GM12878 (cell line): Measurements from ENCODE around the gene MSL1. TPM values are rescaled to one million over a fixed set of nuclear protein-coding genes. Genes with fewer than 3 reads are reported as not detected.

ENCODE experiments used
- ATAC-seq: fragments of 200-7000 bp; cut with Tn5 transposase; 3 replicates; pipeline ENCODE4 v1.9.1; 2020; ENCODE audit warnings: mild to moderate bottlenecking, moderate library complexity
- BruUV-seq: library from RNA; stranded (reverse); fragments of 400-500 nt; replicated peaks from 2 replicates; lab custom pipeline; 2021; lab: Mats Ljungman, UMichigan
- CTCF ChIA-PET: fragments of 300-600 bp; sonication (Branson Sonifier 250); formaldehyde crosslinking; extraction: SDS; loops from one replicate; lab custom pipeline; 2021; ENCODE audit warnings: inconsistent platforms; lab: Yijun Ruan, JAX
- POLR2A ChIA-PET: fragments of 350-600 bp; formaldehyde crosslinking; extraction: SDS; loops from one replicate; lab custom pipeline; 2021; ENCODE audit warnings: inconsistent platforms; lab: Charles Lee
- RAD21 ChIA-PET: fragments of 300-600 bp; sonication (Branson Sonifier 250); formaldehyde crosslinking; loops from one replicate; lab custom pipeline; 2023; ENCODE audit warnings: antibody characterized with exemption; ENCODE audit not compliant: unreplicated experiment; lab: Charles Lee
- SMC1A ChIA-PET: fragments of 300-600 bp; sonication (Branson Sonifier 250); formaldehyde crosslinking; loops from one replicate; lab custom pipeline; 2023; ENCODE audit not compliant: unreplicated experiment, uncharacterized antibody; lab: Charles Lee
- DNase-seq: peaks from one replicate; pipeline ENCODE4 v3.0.0-alpha.2; 2011; ENCODE audit warnings: low read depth, low spot score
- FAIRE-seq: peaks from 3 replicates; lab custom pipeline; 2011; peaks lifted over from hg19 to GRCh38; lab: Jason Lieb, UNC
- H2AFZ ChIP-seq: 2 replicates; pipeline ENCODE4 v1.6.0; 2011; ENCODE audit warnings: low read depth, low read length, control low read depth; ENCODE audit not compliant: control insufficient read depth
- H3K27ac ChIP-seq: 2 replicates; pipeline ENCODE4 v1.5.1; 2011; ENCODE audit warnings: control low read depth; ENCODE audit not compliant: control insufficient read depth, insufficient read depth
- H3K27me3 ChIP-seq, 2 experiments: replicated peaks in 1 of 2; 2 replicates each; pipeline versions ENCODE4 v1.6.0 to v1.6.1; 2011; ENCODE audit warnings: low read length in 1 of 2; ENCODE audit not compliant: control insufficient read depth in 2 of 2, insufficient read depth in 2 of 2
- H3K36me3 ChIP-seq, 2 experiments: 2 replicates each; pipeline ENCODE4 v1.5.1; 2011; ENCODE audit warnings: low read length in 1 of 2; ENCODE audit not compliant: control insufficient read depth in 2 of 2, insufficient read depth in 2 of 2
- H3K4me1 ChIP-seq: 2 replicates; pipeline ENCODE4 v1.6.1; 2011; ENCODE audit warnings: mild to moderate bottlenecking, low read length, moderate library complexity, mixed read lengths; ENCODE audit not compliant: control insufficient read depth, insufficient read depth
- H3K4me2 ChIP-seq: 2 replicates; pipeline ENCODE4 v1.6.0; 2011; ENCODE audit warnings: control low read depth; ENCODE audit not compliant: control insufficient read depth, insufficient read depth
- H3K4me3 ChIP-seq: fragments of 200-600 bp; sonication (generic); 2 replicates; pipeline ENCODE4 v1.5.1; 2016
- H3K79me2 ChIP-seq: 2 replicates; pipeline ENCODE4 v1.6.0; 2011; ENCODE audit warnings: low read length; ENCODE audit not compliant: control insufficient read depth, insufficient read depth
- H3K9ac ChIP-seq: 2 replicates; pipeline ENCODE4 v1.8.0; 2011; ENCODE audit warnings: low read length, control low read depth, mixed read lengths; ENCODE audit not compliant: control insufficient read depth, insufficient read depth
- H3K9me3 ChIP-seq: replicated peaks from 3 replicates; pipeline ENCODE4 v1.5.1; 2011; ENCODE audit warnings: mild to moderate bottlenecking, low read length; ENCODE audit not compliant: control insufficient read depth, insufficient read depth
- H4K20me1 ChIP-seq: 2 replicates; pipeline ENCODE4 v1.6.0; 2011; ENCODE audit not compliant: control insufficient read depth, insufficient read depth
- ASH2L ChIP-seq: fragments of 300-600, 200-600 bp; sonication (generic); IDR thresholded peaks from 2 replicates; pipeline ENCODE4 v1.6.1; 2017; ENCODE audit warnings: low read depth, mild to moderate bottlenecking, borderline replicate concordance
- BHLHE40 ChIP-seq, 2 experiments: fragments of 450-650 bp in 1 of 2; IDR thresholded peaks; 2 replicates each; pipeline ENCODE4 v1.6.1; 2011 to 2017; ENCODE audit warnings: low read depth in 2 of 2, borderline replicate concordance in 1 of 2, improper control_type of control experiment in 1 of 2, low read length in 1 of 2, mild to moderate bottlenecking in 1 of 2
- CTCF ChIP-seq, 3 experiments: IDR thresholded peaks in 2 of 3; conservative IDR thresholded peaks in 1 of 3; 2 replicates each; pipeline ENCODE4 v1.5.1; 2011; ENCODE audit warnings: low read depth in 3 of 3, low read length in 3 of 3, mild to moderate bottlenecking in 3 of 3, control low read depth in 2 of 3, moderate library complexity in 2 of 3, inconsistent platforms in 1 of 3, mixed read lengths in 1 of 3; ENCODE audit not compliant: control insufficient read depth in 2 of 3, insufficient read depth in 1 of 3; ENCODE audit errors: extremely low read depth in 1 of 3
- MEF2B ChIP-seq: fragments of 450-650 bp; IDR thresholded peaks from 2 replicates; pipeline ENCODE4 v1.6.1; 2018; ENCODE audit warnings: mild to moderate bottlenecking, moderate library complexity; ENCODE audit not compliant: partially characterized antibody, poor library complexity, severe bottlenecking
- NFXL1 ChIP-seq: fragments of 450-650 bp; IDR thresholded peaks from 2 replicates; pipeline ENCODE4 v1.6.1; 2017; ENCODE audit warnings: antibody characterized with exemption, mild to moderate bottlenecking, borderline replicate concordance
- NR2F1 ChIP-seq: fragments of 450-650 bp; conservative IDR thresholded peaks from 2 replicates; pipeline ENCODE4 v1.6.1; 2017; ENCODE audit warnings: mild to moderate bottlenecking
- PAX5 ChIP-seq: IDR thresholded peaks from 2 replicates; pipeline ENCODE4 v1.6.1; 2011; ENCODE audit warnings: low read depth, low read length, borderline replicate concordance
- RCOR1 ChIP-seq: conservative IDR thresholded peaks from 2 replicates; pipeline ENCODE4 v1.6.1; 2012; ENCODE audit warnings: low read depth, low read length, improper control_type of control experiment
- SMC3 ChIP-seq: IDR thresholded peaks from 2 replicates; pipeline ENCODE4 v1.6.1; 2011; ENCODE audit warnings: low read length, improper control_type of control experiment, borderline replicate concordance
- SREBF1 ChIP-seq: IDR thresholded peaks from 2 replicates; pipeline ENCODE4 v1.6.1; 2012; ENCODE audit warnings: mild to moderate bottlenecking, low read length
- WRNIP1 ChIP-seq: IDR thresholded peaks from 2 replicates; pipeline ENCODE4 v1.6.1; 2011; ENCODE audit warnings: low read depth, low read length, improper control_type of control experiment, borderline replicate concordance
- YY1 ChIP-seq: IDR thresholded peaks from 2 replicates; pipeline ENCODE4 v1.6.1; 2011; ENCODE audit warnings: low read depth, mild to moderate bottlenecking, low read length
- WGBS: methylation state at CpG from one replicate; pipeline ENCODE4 v1.1.6; 2016; ENCODE audit warnings: low lambda C conversion rate; ENCODE audit not compliant: insufficient replicate concordance, insufficient coverage; ENCODE audit errors: missing lambda C conversion rate; 5-methylcytosine and 5-hydroxymethylcytosine counted together
- in situ Hi-C: fragments of 300-500 bp; cut with MboI; formaldehyde crosslinking; loops from 9 replicates; pipeline ENCODE4 v1.14.3; 2018; ENCODE audit warnings: mixed read lengths
- intact Hi-C: fragments of 100-400 bp; cut with micrococcal nuclease; formaldehyde crosslinking; loops from one replicate; pipeline ENCODE4 v1.14.2; 2022; ENCODE audit not compliant: unreplicated experiment
- polyA plus RNA-seq, 11 experiments: library from polyadenylated mRNA; depleted of rRNA in 4 of 11; unstranded in 6 of 11; stranded (reverse) in 5 of 11; fragments of >200 nt; fragmentation: Nextera tagmentation in 4 of 11; fragmentation: Illumina TruSeq in 1 of 11; extraction: Ambion mirVana in 4 of 11; extraction: Trizol in 1 of 11; gene quantifications; 1 replicate in 1 of 11; 2 replicates in 10 of 11; pipeline versions ENCODE4 v1.2.1 to v1.2.3, GENCODE V29; 2011 to 2016; ENCODE audit warnings: inconsistent platforms in 2 of 11, missing spikeins in 2 of 11, low read depth in 1 of 11
- total RNA-seq, 4 experiments: library from RNA; depleted of rRNA in 3 of 4; stranded (reverse); fragments of >200 nt in 3 of 4; fragmentation: Illumina TruSeq in 1 of 4; extraction: Trizol in 1 of 4; gene quantifications; 2 replicates each; pipeline versions ENCODE4 v1.2.1 to v1.2.3, GENCODE V29; 2013 to 2021

The MSL1 gene
- total and polyA plus RNA-seq, 10 of the 15 experiments (the other 5 are each of a cell fraction or from before 2014, with no cell fraction given): 6.1 to 95.2 (median 51.8) TPM

- no peaks in the 10 kb centered on the region for H3K4me1 ChIP-seq
- H3K9me3 ChIP-seq: no peaks in the 10 kb centered on the region
- ATAC-seq: no peak
- in situ Hi-C loops: no loop called here
- H3K79me2 ChIP-seq: no peaks in the 10 kb centered on the region
- H2AFZ ChIP-seq: no peak overlapping the region
- no peaks in the 10 kb centered on the region for H3K27me3 ChIP-seq
- SMC1A ChIA-PET: interaction anchor here (0.6 to 0.8 kb wide), 2 partner anchors 9 to 14 kb away, joined by 3 read pairs; no protein-coding TSS in a partner anchor
- no peak for DNase-seq
- no peak overlapping the region for H3K27ac ChIP-seq
- no peaks in the 10 kb centered on the region for H3K36me3 ChIP-seq
- no peak for FAIRE-seq
- no peak overlapping the region for H3K4me2 ChIP-seq
- TF ChIP-seq SREBF1: no peak
- no peak for TF ChIP-seq NFXL1
- no peak overlapping the region for H3K4me3 ChIP-seq
- no TSS peak for BruUV-seq
- H4K20me1 ChIP-seq: no peaks in the 10 kb centered on the region
- intact Hi-C loops: no loop called here
- no peak overlapping the region for H3K9ac ChIP-seq
- POLR2A ChIA-PET: no interaction called here
- CTCF ChIA-PET: interaction anchor here (0.9 to 4.6 kb wide), 6 partner anchors 10 to 70 kb away, joined by 3 to 75 read pairs (median 22); partner anchors contain the start of gene CSF3
- RAD21 ChIA-PET: interaction anchor here (0.8 kb wide), 1 partner anchor 27 kb away, joined by 3 read pairs; no protein-coding TSS in a partner anchor
- 68% methylated on average over 14 of the region's 14 CpGs for WGBS
Observed at GRCh38 chr17:40084477-40084876, 37.3 kb upstream of the MSL1 start.

GRCh38 chr17:40086150-40087044 is 35.4 kb upstream of the MSL1 start:
- intact Hi-C loops: loop anchor here (1.0 kb wide), 1 partner anchor 73 kb away; no protein-coding TSS in a partner anchor
- 37% methylated on average over 17 of the region's 17 CpGs for WGBS
- FAIRE-seq: peak; percentile 59
- in situ Hi-C loops: no loop called here
- CTCF ChIA-PET: interaction anchor here (0.6 to 4.6 kb wide), 42 partner anchors 8 to 252 kb away, joined by 3 to 75 read pairs (median 5); partner anchors contain the start of genes CSF3, MED24, NR1D1 and PSMD3
- Histone ChIP-seq H3K27me3 (no peaks in the 10 kb centered on the region), H3K4me2 (no peak overlapping the region), H3K9me3 (no peaks in the 10 kb centered on the region), H3K4me1 (no peaks in the 10 kb centered on the region), H3K9ac (no peak overlapping the region), H4K20me1 (no peaks in the 10 kb centered on the region), H3K27ac (no peak overlapping the region), H3K4me3 (no peak overlapping the region), H3K79me2 (no peaks in the 10 kb centered on the region), H2AFZ (no peak overlapping the region), H3K36me3 (no peaks in the 10 kb centered on the region)
- no TSS peak for BruUV-seq
- POLR2A ChIA-PET: interaction anchor here (0.5 to 1.1 kb wide), 3 partner anchors 12 to 1832 kb away, joined by 3 to 4 read pairs (median 3); no protein-coding TSS in a partner anchor
- SMC1A ChIA-PET: interaction anchor here (0.7 to 1.6 kb wide), 13 partner anchors 12 to 214 kb away, joined by 3 to 17 read pairs (median 4); partner anchors contain the start of gene MED24
- peak; percentile 92 for ATAC-seq
- RAD21 ChIA-PET: interaction anchor here (0.9 to 1.7 kb wide), 9 partner anchors 11 to 465 kb away, joined by 3 to 21 read pairs (median 5); partner anchors contain the start of gene THRA
- no peak for DNase-seq
- TF ChIP-seq RCOR1 (no peak), ASH2L (no peak), NR2F1 (0 out of 2 replicates have a peak, but pooled peaks have one; percentile 18), BHLHE40 (IDR thresholded peaks at IDR 0.05; ENCODE audit: borderline replicate concordance in 1 of 2, low read depth in 2 of 2, low read length in 1 of 2) (peak; percentile 31 to 58; a peak in 1 of 4 replicates), PAX5 (no peak), SMC3 (peak; percentile 67; the same call in 1 of the 2 replicates), YY1 (0 out of 2 replicates have a peak, but pooled peaks have one; percentile 25), WRNIP1 (no peak), CTCF (IDR thresholded peaks at IDR 0.05 in 2 of 3, conservative IDR thresholded peaks at IDR 0.05 in 1 of 3; ENCODE audit: control insufficient read depth in 2 of 3, extremely low read depth in 1 of 3, insufficient read depth in 1 of 3, low read depth in 3 of 3, low read length in 3 of 3) (peak; percentile 79 to 89 (median 80)), MEF2B (peak; percentile 14)
